HG03520 (cell line): Measurements from ENCODE around the gene CRMP1.

ENCODE experiments used
- ATAC-seq: cut with Tn5 transposase; IDR thresholded peaks from one replicate; pipeline ENCODE4 v1.9.1; 2021; ENCODE audit warnings: mild to moderate bottlenecking, moderate library complexity; ENCODE audit not compliant: unreplicated experiment

CRMP1 gene

DNA sequence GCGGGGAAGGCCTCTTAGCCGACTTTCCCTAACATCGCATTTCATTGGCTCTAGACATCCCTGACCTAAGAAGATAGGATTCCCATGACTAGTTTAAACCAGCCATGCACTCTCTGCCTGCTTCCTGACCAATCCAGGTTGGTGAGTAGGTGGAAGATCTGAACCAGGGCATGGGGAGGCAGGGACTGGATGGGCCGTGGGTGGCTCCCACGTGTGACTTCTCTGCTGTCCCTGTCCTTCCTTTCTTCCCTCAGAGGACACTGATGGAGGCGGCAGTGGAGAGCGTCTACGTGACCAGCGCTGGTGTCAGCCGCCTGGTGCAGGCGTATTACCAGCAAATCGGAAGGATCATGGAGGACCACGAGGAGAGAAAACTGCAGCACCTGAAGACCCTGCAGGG lies 91.2 kb downstream of the CRMP1 start:
- ATAC-seq: no peak

- no peak for ATAC-seq
These were observed 92.4 kb downstream of the CRMP1 start for GRCh38 chr4:5800496-5800895.

DNA sequence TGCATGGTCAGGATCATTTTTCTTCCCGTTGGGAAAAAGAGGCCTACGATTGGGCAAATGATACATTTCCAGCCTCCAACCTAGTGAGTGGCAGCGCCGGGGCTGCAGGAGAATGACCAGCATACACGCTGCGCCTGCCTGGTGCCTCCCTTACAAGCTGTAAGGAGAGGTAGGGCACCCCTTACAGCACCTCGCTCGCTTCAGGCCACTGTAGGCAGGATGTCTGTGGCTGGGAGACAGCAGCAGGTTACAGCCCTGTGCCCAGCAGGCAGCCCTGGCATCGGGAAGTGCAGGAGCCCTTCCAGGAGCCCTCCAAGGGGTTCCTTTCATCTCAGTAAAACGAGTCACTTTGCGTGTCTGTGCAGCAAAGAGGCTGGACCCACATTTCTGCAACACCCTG lies 93.5 kb downstream of the CRMP1 start:
- no peak for ATAC-seq

DNA sequence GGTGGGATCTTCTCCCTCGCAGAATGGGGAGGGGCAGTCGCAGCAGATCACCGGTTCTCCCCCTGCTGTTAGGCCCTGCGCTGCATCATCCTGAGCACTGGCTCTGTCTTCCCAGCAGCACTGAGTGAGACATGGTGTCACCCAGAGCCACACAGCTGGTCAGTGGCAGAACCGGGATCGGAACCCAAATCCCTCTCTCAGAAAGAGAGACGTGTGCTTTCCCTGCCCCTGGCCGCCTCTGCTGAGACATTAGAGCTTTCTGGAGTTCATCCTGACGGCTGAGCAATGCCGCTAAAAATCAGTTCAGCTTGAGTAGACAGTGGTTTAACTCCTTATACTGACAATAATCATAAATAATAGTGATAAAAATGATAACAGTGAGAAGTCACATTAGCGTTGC lies 93.9 kb downstream of the CRMP1 start:
- ATAC-seq: no peak

GRCh38 chr4:5798462-5798861 lies 94.4 kb downstream of the CRMP1 start:
- no peak for ATAC-seq

DNA sequence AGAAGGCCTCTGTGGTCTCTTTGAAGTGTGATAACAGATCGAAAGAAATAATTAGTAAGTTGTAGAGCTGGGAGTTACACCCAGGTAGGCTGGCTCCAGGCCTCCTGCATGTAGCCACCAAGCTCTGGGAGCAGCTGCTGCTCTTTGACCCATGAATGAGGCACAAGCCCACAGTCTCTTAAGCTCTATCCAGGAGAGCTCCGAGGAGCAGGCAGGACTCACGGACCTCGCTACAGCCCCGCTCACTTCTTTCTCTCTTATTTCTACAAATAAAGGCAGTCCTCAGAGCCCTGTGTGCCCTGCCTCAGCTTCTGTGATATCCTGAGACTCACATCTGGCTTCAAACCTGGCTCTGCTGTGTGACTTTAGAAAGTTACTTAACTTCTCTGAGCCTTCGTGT lies 95.0 kb downstream of the CRMP1 start:
- no peak for ATAC-seq

- no peak for ATAC-seq
These were observed 95.9 kb downstream of the CRMP1 start for GRCh38 chr4:5796976-5797375.

DNA sequence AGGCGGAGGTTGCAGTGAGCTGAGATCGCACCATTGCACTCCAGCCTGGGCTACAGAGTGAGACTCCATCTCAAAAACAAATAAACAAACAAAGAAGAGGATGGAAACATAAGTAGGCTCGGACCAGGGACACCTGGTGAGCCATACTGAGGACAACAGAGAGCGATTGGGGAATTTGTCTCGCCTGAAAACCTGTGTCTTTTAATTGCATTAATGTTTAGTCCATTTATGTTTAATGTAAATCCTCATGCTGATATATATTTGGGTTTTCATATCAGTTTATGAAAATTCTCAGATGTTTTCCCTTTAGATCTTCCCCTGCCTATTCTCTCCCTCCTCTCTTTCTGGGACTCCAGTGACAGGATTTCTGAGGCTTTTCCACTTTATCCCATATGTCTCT lies 97.3 kb downstream of the CRMP1 start:
- ATAC-seq: no peak

GRCh38 chr4:5793514-5793913 lies 99.4 kb downstream of the CRMP1 start:
- no peak for ATAC-seq

DNA sequence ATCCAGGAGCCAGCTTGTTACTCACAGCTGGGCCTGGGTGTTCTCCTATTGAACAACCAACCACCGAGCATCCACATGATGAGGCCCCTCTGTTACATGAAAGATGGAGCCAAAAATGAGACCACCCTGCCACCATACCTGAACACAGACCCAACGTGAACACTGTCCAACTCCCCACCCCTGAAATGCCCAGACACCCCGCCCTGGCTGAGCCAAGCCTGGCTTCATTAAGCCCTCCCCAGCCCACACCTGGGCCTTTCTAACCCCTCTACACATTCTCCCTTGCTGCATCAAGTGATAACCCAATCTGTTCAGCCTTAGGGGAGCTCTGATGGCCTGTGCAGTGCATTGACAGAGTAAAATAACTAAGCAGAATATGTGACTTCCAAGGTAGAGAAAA lies 101.2 kb downstream of the CRMP1 start:
- ATAC-seq: no peak

- ATAC-seq: no peak
These were observed 102.4 kb downstream of the CRMP1 start for GRCh38 chr4:5790546-5790857.

DNA sequence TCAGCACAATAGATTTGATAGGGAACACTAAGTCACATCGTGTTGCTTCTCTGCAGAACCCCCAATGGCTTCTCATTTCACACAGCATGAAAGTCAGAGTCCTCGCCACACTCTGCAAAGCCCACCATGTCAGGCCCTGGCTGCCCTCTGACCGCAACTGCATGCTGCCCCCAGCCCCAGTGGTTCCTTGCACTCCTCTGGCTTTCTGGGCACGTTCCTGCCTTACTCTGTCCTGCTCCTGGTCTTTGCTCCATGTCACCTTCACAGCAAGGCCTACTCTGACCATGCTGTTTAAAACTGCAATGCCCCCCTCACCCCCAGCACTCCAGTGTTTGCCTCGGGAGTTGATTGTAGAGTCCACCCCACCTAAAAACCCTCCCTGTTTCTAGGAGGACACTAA lies 103.7 kb downstream of the CRMP1 start:
- no peak for ATAC-seq

DNA sequence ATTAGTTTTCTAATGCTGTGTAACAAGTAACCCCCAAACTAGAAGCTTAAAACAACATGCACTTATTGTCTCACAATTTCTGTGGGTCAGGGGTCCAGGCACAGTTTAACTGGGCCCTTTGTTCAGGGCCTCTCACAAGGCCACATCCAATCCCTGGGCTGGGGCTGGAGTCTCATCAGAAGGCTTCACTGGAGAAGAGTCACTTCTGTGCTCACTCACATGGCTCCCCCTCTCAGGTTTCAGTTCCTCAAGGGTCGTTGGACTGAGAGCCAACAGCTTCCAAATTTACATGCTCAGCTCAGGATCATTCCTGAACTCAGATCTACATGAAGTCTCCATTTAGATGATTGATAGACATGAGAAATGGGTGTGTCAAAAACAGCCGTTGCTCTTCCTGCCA lies 104.7 kb downstream of the CRMP1 start:
- no peak for ATAC-seq

GRCh38 chr4:5787311-5787710 lies 105.6 kb downstream of the CRMP1 start:
- ATAC-seq: no peak

GRCh38 chr4:5785806-5786680 lies 106.8 kb downstream of the CRMP1 start:
- ATAC-seq: no peak

DNA sequence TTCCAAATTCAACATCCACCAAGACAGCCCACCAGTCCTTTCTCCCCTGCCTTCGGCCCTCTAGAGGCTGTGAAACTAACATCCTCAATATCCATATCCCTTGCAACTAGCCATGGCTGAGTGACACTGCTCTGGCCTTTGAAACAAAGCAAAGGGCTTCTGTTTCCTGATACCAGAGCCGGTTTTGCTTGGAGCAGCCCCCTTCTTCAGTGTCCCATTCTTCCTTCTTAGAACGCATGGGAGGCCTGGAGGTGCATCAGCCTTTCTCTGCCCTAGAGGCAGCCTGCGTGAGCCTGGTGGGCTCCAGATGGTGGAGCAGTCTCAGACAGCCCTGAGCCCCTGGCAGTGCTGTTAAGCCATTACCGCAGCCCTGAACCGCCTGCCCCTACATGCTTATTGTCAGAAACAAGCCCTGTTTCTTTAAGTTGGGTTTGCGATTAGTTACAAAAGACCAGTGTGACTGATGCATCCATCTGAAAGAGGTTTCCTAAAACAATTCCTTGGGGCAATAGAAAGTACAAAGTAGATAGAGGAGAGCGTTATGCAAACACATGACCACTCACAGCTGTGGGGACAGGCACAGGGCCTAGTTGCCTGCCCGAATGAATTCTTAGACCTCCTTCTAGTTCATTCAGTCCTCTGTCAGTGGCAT lies 107.8 kb downstream of the CRMP1 start:
- no peak for ATAC-seq

DNA sequence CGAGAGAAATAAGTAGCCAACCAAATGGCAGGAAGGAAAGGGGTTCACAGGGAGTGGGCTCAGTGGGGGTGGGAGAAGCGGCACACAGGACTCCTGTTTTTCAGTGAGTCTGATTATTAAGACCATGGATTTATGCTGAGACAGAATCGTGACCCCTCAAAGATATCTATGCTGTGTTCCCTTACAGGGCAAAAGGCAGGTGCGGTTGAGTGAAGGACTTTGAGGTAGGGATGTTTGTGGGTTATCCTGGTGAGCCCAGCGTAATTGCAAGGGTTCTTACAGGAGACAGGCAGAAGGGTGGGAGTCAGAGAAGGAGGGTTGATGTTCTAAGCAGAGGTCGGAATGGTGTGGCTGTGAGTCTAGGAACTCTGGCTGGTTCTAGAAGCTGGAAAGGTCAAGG lies 108.9 kb downstream of the CRMP1 start:
- ATAC-seq: no peak

- no peak for ATAC-seq
These were observed 109.4 kb downstream of the CRMP1 start for GRCh38 chr4:5783486-5783885.

DNA sequence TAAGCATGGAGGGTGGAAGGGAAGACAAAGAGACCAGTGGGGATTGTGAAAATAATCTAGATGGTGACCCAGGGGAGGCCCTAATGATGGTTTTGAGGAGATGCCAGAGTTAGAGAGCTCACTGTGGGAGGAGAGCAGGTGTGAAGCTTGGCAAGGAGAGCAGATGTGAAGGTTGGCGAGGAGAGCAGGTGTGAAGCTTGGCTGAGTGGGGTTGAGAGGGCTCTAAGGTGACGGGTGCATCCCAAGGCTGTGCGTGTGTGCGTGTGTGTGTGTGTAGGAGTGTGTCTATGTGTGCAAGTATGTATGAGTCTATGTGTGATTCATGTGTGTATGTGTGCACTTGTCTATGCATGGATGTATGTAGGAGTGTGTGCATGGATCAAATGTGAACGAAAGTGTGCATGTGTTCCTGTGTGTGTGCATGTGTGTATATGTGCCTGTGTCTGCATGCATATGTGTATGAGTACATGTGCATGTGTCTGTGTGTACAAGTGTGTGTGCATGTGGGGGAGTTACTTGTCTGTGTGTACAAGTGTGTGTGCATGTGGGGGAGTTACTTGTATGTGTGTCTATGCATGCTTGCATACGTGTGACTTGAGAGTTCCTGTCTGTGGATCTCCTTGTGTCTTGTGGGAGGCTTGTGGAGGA lies 109.9 kb downstream of the CRMP1 start:
- no peak for ATAC-seq

GRCh38 chr4:5781691-5782090 lies 111.2 kb downstream of the CRMP1 start:
- no peak for ATAC-seq

- ATAC-seq: no peak
These were observed 111.9 kb downstream of the CRMP1 start for GRCh38 chr4:5780831-5781480.

DNA sequence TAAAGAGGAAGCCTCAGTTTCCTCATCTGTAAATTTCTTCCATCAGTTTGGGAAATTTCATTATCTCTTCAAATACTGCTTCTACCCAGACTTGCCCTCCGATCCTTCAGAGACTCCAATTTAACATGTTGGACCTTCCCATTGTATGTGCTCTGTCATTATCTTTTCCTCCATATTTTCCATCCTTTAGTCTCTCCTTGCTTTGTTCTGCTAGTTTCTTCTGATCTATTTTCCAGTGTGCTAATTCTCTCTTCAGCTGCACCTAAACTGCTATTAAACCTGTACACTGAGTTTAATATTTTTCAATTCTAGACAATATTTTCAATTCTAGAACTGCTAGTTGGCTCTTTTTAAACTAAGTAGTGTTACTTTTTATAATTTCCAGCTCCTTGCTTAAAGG lies 116.4 kb downstream of the CRMP1 start:
- no peak for ATAC-seq
